Mammary epithelial cell (primary cell): ENCODE measurements around the gene ERI3.

Experiments used
- EZH2 ChIP-seq: IDR thresholded peaks from 2 replicates; pipeline ENCODE4 v1.6.1; 2012; ENCODE audit warnings: low read length, inconsistent platforms, borderline replicate concordance
- TF ChIP-seq, protein P1 (sequence below), 2 donors: IDR thresholded peaks in 1 of 2; conservative IDR thresholded peaks in 1 of 2; 2 replicates each; pipeline ENCODE4 v1.5.1; 2011 to 2012; ENCODE audit warnings: inconsistent platforms in 2 of 2, low read length in 2 of 2, mild to moderate bottlenecking in 2 of 2, control low read depth in 1 of 2, low read depth in 1 of 2; ENCODE audit not compliant: insufficient read depth in 1 of 2; ENCODE audit errors: extremely low read depth in 1 of 2

GRCh38 chr1:44336668-44337067 lies 18.4 kb downstream of the ERI3 start:
- TF ChIP-seq, protein P1, sequence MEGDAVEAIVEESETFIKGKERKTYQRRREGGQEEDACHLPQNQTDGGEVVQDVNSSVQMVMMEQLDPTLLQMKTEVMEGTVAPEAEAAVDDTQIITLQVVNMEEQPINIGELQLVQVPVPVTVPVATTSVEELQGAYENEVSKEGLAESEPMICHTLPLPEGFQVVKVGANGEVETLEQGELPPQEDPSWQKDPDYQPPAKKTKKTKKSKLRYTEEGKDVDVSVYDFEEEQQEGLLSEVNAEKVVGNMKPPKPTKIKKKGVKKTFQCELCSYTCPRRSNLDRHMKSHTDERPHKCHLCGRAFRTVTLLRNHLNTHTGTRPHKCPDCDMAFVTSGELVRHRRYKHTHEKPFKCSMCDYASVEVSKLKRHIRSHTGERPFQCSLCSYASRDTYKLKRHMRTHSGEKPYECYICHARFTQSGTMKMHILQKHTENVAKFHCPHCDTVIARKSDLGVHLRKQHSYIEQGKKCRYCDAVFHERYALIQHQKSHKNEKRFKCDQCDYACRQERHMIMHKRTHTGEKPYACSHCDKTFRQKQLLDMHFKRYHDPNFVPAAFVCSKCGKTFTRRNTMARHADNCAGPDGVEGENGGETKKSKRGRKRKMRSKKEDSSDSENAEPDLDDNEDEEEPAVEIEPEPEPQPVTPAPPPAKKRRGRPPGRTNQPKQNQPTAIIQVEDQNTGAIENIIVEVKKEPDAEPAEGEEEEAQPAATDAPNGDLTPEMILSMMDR (conservative IDR thresholded peaks at IDR 0.05 in 1 of 2, IDR thresholded peaks at IDR 0.05 in 1 of 2; ENCODE audit: extremely low read depth in 1 of 2, insufficient read depth in 1 of 2, low read depth in 1 of 2, low read length in 2 of 2) = no peak
- no peak for TF ChIP-seq EZH2
